Smooth muscle cell of the umbilical artery (primary cell): ENCODE data around the gene C11orf42. TPM values are rescaled to one million over a fixed set of nuclear protein-coding genes. Genes with fewer than 3 reads are reported as not detected.

Experiments used
- total RNA-seq: library from RNA; depleted of rRNA; stranded (reverse); fragments of >200 nt; gene quantifications from 2 replicates; pipeline ENCODE4 v1.2.3, GENCODE V29; 2014

C11orf42 gene, protein sequence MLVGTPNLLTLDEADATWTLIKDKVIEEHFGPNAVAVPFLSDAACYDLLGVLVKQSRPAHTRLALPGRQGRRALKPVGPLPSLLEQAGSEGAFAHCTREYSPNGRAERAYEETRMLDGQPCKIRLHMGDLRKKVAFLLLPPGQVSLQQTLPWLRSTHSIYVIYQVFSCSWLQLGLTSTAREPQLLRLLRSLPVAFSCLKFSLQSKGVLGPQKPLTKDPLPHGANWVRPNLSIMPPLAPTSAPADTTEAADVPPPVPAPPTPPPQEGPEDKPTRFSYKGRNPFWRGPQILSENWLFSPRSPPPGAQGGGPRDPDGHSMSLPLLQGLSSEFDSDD
- not detected in 2 replicates for total RNA-seq

DNA sequence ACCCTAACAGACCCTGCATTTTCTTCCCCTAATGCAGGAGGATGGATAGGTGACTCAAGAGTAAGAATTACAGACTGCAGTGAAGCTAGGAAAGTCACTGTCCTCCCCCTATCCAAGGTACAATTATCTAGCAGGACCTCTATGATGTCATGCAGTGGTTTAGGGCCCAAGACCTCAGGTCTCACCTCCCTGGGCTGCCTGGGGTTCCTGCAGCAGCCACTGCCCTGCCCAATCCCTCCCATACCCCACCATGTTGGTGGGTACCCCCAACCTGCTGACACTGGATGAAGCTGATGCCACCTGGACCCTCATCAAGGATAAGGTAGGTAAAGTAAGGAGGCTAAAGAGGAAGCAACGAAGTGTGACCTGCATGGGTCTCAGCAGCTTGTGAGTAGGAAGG, at the start of gene C11orf42:
TSS of gene C11orf42 (plus strand) at position 192 of the 400 bp plus-strand sequence. CDS start at position 251, 59 bp downstream.

DNA sequence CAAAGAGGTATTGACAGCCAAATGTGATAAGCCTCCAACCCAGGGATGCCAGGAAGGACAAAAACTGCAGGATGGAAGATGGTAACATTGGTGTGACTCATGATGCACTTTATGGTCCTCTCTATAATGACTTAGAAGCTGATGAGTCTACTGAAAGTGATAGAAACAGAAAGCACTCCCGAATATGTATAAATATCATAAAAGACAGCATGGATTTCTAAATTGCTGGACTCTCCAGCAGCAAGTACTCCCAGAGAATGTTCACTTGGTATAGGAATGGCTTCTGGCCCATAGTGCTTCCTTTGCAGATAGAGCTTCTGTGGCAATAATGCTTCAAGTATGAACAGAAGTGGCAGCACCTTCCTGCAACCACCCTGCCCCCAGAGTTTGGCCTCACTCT, 35.1 kb upstream of the C11orf42 start, which contains the start of gene OR52B2:
TSS of gene OR52B2 (minus strand) at position 101 of the 400 bp plus-strand sequence. CDS start at position 101, 0 bp downstream.

DNA sequence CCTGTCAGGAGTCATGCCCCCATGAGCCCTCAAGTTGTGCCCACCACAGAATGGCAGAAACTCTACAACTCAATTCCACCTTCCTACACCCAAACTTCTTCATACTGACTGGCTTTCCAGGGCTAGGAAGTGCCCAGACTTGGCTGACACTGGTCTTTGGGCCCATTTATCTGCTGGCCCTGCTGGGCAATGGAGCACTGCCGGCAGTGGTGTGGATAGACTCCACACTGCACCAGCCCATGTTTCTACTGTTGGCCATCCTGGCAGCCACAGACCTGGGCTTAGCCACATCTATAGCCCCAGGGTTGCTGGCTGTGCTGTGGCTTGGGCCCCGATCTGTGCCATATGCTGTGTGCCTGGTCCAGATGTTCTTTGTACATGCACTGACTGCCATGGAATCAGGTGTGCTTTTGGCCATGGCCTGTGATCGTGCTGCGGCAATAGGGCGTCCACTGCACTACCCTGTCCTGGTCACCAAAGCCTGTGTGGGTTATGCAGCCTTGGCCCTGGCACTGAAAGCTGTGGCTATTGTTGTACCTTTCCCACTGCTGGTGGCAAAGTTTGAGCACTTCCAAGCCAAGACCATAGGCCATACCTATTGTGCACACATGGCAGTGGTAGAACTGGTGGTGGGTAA, 6.1 kb upstream of the C11orf42 start, which contains the start of gene OR52W1:
TSS of gene OR52W1 (plus strand) at position 51 of the 637 bp plus-strand sequence. CDS start at position 51, 0 bp downstream.

GRCh38 chr11:6234387-6235107, 29.2 kb downstream of the C11orf42 start, which contains the start of gene FHIP1B:
TSS of gene FHIP1B (minus strand) at chr11:6234636. CDS start at chr11:6224516, 10,120 bp downstream.

DNA sequence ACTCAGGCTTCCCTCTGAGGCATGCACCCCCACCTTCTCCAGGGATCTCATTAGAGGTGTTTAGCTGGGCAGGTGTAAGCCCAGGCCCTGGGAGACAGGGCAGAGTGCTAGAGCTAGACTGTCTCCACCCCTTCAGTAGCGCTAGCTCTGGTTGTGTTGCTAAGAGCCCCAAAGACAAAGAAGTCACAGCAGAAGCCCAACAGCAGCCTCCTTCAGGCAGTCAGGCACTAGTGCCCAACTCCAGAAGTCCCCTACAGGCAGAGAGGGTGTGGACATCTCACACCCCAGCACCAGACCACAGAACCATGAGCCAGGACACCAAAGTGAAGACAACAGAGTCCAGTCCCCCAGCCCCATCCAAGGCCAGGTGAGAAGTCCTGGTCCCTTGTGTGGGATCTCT, 33.5 kb downstream of the C11orf42 start, which contains the start of gene CNGA4:
TSS of gene CNGA4 (plus strand) at position 188 of the 400 bp plus-strand sequence. CDS start at position 306, 118 bp downstream.

Other genes with a start within 250 kb of the C11orf42 start
- gene OR56A5, start 237.1 kb upstream of the C11orf42 start, total RNA-seq = not detected in 2 replicates
- not detected in 2 replicates for gene OR52L1, start 218.6 kb upstream of the C11orf42 start, total RNA-seq
- not detected in 2 replicates for gene OR56A4, start 198.6 kb upstream of the C11orf42 start, total RNA-seq
- gene OR56A1, start 174.8 kb upstream of the C11orf42 start, total RNA-seq = under 0.01 TPM in 1 of 2 replicates, not detected in the other
- gene OR56B4, start 97.9 kb upstream of the C11orf42 start, total RNA-seq = not detected in 2 replicates
- not detected in 2 replicates for gene OR52B2, start 35.2 kb upstream of the C11orf42 start, total RNA-seq
- gene OR52W1, start 6.3 kb upstream of the C11orf42 start, total RNA-seq = not detected in 2 replicates
- gene FHIP1B, start 29.1 kb downstream of the C11orf42 start, total RNA-seq = 9.5 and 15.3 TPM in 2 replicates
- 0.09 TPM in 1 of 2 replicates, not detected in the other for gene CNGA4, start 33.5 kb downstream of the C11orf42 start, total RNA-seq
- gene CCKBR, start 54.3 kb downstream of the C11orf42 start, total RNA-seq = not detected in 2 replicates
- 123 and 129 TPM in 2 replicates for gene CAVIN3, start 114.9 kb downstream of the C11orf42 start, total RNA-seq
- 62.1 and 77.2 TPM in 2 replicates for gene SMPD1, start 184.9 kb downstream of the C11orf42 start, total RNA-seq
- gene APBB1, start 213.5 kb downstream of the C11orf42 start, total RNA-seq = 31.1 and 34.1 TPM in 2 replicates
- gene HPX, start 235.4 kb downstream of the C11orf42 start, total RNA-seq = 0.30 and 0.74 TPM in 2 replicates